ENCODE measurements around the gene YIPF5. TPM values are rescaled to one million over a fixed set of nuclear protein-coding genes. Genes with fewer than 3 reads are reported as not detected.

Gene YIPF5
- total and polyA plus RNA-seq, 2 donors (not counting 3 experiments of a cell fraction or from before 2014, with no cell fraction given), result 73.7 to 78.7 TPM

GRCh38 chr5:144131261-144131660, 39.2 kb downstream of the YIPF5 start:
- FAIRE-seq (no peak), DNase-seq (ENCODE audit: low read depth, low spot score) (no peak)
- BruUV-seq (replicated peaks), result no TSS peak
- no peaks in the 10 kb centered on the region for H3K27me3 ChIP-seq (ENCODE audit: control insufficient read depth in 2 of 2, insufficient read depth in 2 of 2, low read length in 2 of 2)
- intact Hi-C loops (cut with micrococcal nuclease) (no loop called here), dilution Hi-C loops (cut with MboI; ENCODE audit: extremely low pct_ligation_motif_present, low sequenced_read_pairs) (no loop called here)
- no peaks in the 10 kb centered on the region for H3K36me3 ChIP-seq (ENCODE audit: control insufficient read depth in 2 of 2, extremely low read depth in 1 of 2, insufficient read depth in 2 of 2, low read length in 2 of 2)
- H2AFZ ChIP-seq (ENCODE audit: low read depth, low read length), result no peak overlapping the region
- POLR2A ChIA-PET, result no interaction called here
- no peak overlapping the region for H3K9ac ChIP-seq (replicated peaks; ENCODE audit: extremely low read depth, insufficient read depth, low read length)
- H3K4me1 ChIP-seq (ENCODE audit: control insufficient read depth, extremely low read depth, insufficient read depth, low read length), result no peaks in the 10 kb centered on the region
- CTCF ChIA-PET, result interaction anchor here (1.7 to 2.3 kb wide), 3 partner anchors 9 to 11 kb away, joined by 3 to 12 read pairs (median 10); no protein-coding TSS in a partner anchor
- H3K4me2 ChIP-seq (ENCODE audit: insufficient read depth, low read length), result no peak overlapping the region
- no peaks in the 10 kb centered on the region for H3K79me2 ChIP-seq (ENCODE audit: control insufficient read depth, insufficient read depth, low read length)
- TF ChIP-seq POLR2A (IDR thresholded peaks at IDR 0.05; ENCODE audit: low read depth, low read length) (no peak), POLR2AphosphoS5 (IDR thresholded peaks at IDR 0.05; ENCODE audit: insufficient read depth, low read depth, low read length) (no peak), GATA2 (IDR thresholded peaks at IDR 0.05; ENCODE audit: insufficient read depth, insufficient read length, low read depth, low read length) (no peak), FOS (IDR thresholded peaks at IDR 0.05; ENCODE audit: borderline replicate concordance, insufficient read depth, low read length) (no peak), MYC (IDR thresholded peaks at IDR 0.05; ENCODE audit: low read depth, low read length) (no peak), JUN (IDR thresholded peaks at IDR 0.05; ENCODE audit: borderline replicate concordance, insufficient read depth, insufficient read length, low read depth) (no peak), EZH2 (IDR thresholded peaks at IDR 0.05; ENCODE audit: borderline replicate concordance, low read depth, low read length, severe bottlenecking) (no peak), MAX (IDR thresholded peaks at IDR 0.05; ENCODE audit: insufficient read depth, insufficient read length) (no peak)
- TF ChIP-seq, protein P1, sequence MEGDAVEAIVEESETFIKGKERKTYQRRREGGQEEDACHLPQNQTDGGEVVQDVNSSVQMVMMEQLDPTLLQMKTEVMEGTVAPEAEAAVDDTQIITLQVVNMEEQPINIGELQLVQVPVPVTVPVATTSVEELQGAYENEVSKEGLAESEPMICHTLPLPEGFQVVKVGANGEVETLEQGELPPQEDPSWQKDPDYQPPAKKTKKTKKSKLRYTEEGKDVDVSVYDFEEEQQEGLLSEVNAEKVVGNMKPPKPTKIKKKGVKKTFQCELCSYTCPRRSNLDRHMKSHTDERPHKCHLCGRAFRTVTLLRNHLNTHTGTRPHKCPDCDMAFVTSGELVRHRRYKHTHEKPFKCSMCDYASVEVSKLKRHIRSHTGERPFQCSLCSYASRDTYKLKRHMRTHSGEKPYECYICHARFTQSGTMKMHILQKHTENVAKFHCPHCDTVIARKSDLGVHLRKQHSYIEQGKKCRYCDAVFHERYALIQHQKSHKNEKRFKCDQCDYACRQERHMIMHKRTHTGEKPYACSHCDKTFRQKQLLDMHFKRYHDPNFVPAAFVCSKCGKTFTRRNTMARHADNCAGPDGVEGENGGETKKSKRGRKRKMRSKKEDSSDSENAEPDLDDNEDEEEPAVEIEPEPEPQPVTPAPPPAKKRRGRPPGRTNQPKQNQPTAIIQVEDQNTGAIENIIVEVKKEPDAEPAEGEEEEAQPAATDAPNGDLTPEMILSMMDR (IDR thresholded peaks at IDR 0.05; ENCODE audit: extremely low read depth in 1 of 2, insufficient read depth in 1 of 2, low read depth in 1 of 2, low read length in 2 of 2), result no peak
- no peak overlapping the region for H3K27ac ChIP-seq (ENCODE audit: insufficient read depth, low read depth, low read length)
- H3K9me1 ChIP-seq (replicated peaks; ENCODE audit: control insufficient read depth, extremely low read depth, insufficient read depth, low read length), result no peaks in the 10 kb centered on the region
- no peaks in the 10 kb centered on the region for H3K9me3 ChIP-seq (replicated peaks; ENCODE audit: control insufficient read depth, insufficient read depth, low read length)
- no peaks in the 10 kb centered on the region for H4K20me1 ChIP-seq (replicated peaks; ENCODE audit: control insufficient read depth, extremely low read depth, insufficient read depth, low read length)
- no peak overlapping the region for H3K4me3 ChIP-seq (replicated peaks in 1 of 3; ENCODE audit: insufficient read depth in 1 of 3, low read depth in 1 of 3, low read length in 3 of 3)
